Activated naive CD4-positive, alpha-beta T cell (primary cell): ENCODE data around the gene GPR39.

Experiments
- DNase-seq, 4 experiments: peaks; one replicate each; lab custom pipeline; 2025; lab: John Stamatoyannopoulos, UW

The GPR39 gene

GRCh38 chr2:132414081-132414480 lies 2.5 kb upstream of the GPR39 start:
- no peak for DNase-seq

GRCh38 chr2:132415256-132415914 lies 1.2 kb upstream of the GPR39 start:
- no peak for DNase-seq

DNA sequence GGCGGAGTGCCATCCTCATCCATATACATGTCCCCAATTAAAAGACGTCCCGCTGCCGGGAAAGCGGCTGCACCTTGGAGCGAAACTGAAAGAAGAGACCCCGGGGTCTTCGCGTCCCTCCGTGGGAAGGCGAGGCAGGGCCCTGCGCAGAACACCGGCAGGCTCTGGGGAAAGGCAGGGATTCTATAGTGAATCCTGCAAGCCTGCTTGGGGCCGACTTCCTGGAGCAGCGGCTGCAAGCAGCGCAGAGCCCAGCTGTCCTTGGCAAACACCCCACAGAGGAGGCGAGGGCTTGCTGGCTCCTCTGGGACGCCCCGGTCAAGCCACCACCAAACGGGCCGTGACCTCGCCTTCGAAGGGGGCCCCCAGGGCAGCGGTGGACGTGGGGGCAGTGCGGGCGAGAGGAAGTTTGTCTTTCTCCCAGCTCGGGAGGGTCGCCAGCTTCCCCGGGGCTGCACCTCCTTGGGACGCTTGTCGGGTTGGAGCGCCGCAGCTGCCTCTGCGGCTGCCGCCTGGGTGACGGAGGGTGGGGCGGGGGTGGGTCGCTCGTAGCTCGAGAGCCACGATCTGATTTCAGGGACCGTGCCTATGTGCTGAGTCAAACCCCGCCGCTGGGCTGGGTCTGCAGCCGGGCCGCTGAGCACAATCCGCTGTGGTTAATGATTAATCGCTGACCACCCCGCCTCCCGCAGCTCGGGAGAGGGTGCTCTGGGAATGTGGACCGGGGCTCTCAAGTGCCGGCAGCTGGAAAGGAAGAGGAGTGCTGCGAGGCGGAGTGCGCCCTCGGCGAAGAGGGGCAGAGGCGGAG lies 486 bp upstream of the GPR39 start:
- no peak for DNase-seq

GRCh38 chr2:132417430-132418035 lies 928 bp downstream of the GPR39 start:
- DNase-seq = no peak

DNA sequence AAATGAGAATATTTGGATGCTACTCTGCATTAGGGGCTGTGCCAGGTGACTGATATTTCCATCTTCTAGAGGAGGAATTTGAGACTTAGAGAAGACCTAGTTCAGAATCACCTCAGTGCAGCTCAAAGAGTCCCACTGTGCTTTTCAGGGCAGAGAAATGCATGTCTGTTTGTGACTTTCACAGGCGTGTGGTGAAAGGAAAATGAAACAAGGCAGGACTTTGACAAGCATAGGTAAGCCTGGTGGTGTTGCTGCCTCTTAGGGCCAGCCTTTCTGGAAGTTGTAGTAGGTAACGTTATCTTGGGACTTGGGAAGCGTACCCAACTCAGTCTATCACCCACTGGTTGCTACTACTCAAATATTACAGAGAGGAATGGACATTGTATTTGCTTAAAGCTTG lies 2.6 kb downstream of the GPR39 start:
- DNase-seq = no peak

DNA sequence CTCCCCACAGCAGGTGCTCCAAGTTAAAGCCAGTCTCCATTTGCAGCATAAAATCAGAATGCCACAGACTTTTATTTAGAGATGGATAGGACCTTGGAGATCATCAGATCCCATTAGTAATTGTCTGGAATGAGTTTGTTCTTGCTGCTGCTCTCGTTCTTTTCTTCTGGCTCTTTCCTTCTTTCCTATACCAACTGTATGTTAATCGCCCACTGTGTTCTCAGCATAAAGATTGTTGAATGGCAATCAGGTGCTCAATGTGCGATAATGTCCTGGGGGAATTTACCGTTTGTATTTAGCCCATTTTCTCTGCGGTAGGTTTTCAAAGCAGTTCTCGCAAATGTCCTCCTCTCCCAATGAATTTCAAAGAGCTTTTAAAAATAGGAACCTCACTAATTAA lies 3.3 kb downstream of the GPR39 start:
- DNase-seq = no peak

DNA sequence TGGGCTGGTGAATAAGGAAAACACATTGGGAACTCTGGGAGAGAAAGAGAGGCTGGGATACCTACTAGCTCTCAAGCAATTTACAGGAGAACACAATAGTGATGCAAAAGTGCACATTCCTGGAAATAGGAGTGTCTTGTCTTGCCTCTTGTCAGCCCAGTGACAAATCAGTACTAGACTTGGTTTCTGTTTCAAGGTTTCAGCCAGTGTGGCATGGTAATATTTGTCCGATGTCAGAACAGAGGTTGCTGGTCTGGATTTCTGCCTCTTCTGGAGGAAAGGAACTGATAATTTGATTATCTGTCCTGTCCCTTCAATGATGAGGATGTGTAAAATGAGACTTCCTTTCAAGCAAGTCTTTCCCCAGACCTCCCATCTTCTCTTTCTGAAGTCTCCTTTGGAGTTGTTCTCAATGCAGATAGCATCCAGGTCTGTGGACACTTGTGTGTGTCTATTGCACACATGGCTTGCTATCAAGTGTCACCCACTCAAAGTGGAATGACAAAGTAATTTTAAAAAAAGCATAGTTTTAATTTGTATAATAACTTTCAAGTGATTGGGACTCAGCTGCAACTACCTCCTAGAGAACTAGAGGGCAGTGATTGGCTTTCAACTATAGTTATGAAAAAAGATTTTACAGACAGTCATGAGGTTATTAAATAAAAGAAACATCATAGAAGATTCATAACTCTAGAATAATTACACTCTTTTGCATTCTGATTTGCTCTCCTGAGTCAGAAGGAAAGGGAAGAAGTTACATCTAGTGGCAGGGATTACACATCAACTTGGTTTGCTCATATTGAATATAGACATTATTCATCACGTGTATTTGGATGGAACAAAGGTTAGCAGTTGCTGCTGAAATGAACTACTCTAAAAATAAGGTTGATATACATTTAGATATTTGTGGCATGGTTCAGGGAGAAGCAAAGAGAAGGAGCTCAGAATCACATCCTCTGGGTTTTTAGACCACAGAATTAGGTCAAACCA lies 4.5 kb downstream of the GPR39 start:
- no peak for DNase-seq

DNA sequence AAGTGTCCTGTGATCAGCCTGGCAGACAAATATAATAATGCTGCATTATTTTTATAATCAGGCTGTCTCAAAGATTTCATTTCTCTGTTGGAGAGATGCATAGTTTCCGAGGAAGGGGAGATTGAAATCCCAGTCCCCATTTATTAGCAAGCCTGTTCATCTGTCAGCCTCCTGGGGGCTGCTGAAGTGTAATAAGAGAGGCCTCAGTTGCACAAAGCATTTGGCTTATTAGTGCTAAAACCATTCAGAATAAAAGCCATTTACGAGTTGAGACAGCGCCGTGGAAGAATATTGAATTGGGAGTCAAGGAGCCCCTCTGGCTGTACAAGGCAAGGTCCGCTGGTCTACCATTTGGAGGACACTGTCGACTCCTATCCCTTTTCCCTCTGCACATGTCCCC lies 6.1 kb downstream of the GPR39 start:
- DNase-seq = no peak

GRCh38 chr2:132424526-132425121 lies 8.0 kb downstream of the GPR39 start:
- no peak for DNase-seq

GRCh38 chr2:132426033-132426432 lies 9.4 kb downstream of the GPR39 start:
- no peak for DNase-seq

DNA sequence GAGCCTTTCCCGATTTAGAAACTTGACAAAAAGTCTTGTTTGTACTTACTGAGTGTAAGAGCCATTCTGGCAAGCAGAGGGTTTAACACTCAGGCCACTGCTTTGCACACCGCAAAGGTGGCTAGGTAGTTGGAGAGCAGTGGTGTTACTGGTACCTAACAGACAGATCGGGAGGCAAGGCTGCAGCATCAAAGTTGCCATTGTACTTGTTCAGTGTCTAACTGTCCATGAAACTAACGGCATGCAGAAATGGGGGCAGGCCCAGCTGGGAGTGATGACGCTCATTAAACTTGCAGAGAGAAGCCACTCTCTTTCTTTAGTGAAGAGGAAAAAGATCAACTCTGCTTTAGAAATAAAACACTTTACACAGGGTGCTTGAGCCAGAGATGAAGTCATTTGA lies 10.1 kb downstream of the GPR39 start:
- DNase-seq = no peak

- DNase-seq = no peak
Observed at GRCh38 chr2:132429351-132429750, 12.7 kb downstream of the GPR39 start.

- no peak for DNase-seq
Observed at GRCh38 chr2:132429941-132430573, 13.5 kb downstream of the GPR39 start.

GRCh38 chr2:132430895-132431294 lies 14.3 kb downstream of the GPR39 start:
- no peak for DNase-seq

DNA sequence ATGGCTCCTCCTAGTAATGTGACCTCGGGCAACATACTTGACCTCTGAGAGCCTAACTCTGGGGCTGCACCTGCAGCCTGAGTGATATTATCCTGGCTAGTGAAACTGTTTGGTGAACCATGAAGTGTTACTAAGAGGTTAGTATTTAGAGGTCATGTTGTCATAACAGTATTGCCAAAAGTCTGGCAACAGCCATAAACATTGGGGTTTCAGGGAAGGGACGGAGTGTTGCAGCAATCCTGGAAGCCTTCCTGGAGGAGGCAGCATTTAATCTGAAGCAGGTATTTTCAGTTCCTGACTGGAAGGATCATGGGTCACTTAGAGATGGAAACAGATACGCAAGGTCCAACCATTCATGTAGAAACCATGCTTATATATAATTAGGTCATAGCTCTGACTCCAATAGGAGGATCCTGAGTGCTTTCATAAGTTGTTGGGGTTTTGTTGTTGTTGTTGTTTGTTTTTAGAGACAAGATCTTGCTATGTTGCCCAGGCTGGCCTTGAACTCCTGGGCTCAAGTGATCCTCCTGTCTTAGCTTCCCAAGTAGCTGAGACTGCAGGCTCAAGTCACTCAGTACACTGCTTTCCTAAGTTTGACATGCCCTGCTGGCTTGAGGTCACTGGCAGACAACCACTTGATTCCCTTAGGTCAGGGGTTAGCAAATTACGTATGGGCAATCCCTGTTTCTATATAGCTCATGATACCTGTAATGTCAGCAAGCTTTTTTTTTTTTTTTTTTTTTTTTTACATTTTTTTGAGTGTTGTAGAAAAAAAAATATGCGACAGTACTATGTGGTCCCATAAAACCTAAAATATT lies 21.5 kb downstream of the GPR39 start:
- no peak for DNase-seq

GRCh38 chr2:132438691-132439090 lies 22.1 kb downstream of the GPR39 start:
- DNase-seq = no peak

DNA sequence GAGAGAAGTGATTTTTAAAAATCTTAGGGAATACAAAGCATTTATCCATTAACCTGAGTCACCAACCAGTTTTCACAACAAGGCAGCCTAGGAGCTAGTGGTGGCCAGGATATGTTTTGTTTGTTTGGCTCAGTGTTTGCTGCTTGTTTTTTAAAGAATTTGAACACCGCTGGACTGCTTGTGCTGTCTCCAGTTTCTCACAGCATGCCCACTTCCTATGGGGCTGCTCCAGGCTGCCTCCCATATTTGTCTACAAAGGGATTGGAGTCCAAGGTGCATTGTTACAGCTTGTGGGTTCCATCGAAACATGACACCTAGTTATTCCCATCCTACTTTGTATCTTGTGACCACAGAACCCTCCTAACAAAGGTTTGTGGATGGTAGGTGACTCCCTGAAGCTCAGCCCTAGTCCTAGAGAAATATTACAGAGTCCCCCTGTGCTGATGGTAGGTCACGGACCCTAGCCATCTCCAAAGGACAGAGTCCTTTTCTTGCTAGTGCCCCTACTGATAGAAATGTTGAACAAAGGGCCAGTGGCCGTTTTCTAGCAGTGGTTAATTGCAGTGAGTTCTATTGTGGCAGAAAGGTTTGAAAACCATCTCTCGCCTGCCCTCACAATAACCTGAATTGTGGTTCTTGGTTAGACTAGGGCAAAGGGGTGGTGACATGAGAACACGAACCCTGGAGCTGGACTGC lies 23.2 kb downstream of the GPR39 start:
- DNase-seq = no peak

GRCh38 chr2:132441051-132441450 lies 24.4 kb downstream of the GPR39 start:
- no peak for DNase-seq

DNA sequence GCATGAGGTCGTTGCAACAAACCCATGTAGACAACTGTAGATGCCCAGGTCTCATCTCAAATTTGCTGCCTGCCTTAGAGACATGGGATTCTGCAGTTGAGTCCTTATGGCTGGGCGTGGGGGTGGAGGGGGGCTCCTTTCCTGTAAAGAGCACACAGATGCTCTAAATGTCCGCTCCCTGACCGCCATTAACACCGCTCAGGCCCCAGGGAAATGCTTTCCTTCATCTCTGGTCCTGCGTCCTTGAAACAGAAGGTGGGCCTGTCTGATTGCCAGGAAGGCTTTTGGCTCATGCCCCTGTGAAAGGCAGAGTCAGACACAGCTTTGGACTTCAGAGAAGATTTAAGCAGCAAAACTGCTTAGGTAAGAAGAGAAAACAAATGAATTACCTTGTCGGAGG lies 25.7 kb downstream of the GPR39 start:
- no peak for DNase-seq

DNA sequence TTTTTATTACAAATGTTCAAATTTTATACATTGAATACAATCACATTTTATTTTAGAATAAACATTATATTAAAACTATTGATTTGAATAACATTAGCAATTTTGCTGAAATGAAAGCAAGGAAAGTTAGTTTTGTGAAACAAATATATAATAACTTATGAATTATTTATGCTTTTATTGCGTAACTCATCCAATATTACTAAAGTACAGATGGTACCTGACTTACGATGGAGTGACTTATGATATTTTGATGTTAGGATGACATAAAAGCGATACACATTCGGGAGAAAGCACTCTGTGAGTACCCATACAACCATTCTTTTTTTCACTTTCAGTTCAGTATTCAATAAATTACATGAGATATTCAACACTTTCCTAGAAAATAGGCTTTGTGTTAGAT lies 26.5 kb downstream of the GPR39 start:
- DNase-seq = no peak
